Fibroblast of the conjunctiva (primary cell): ENCODE measurements around the gene EBI3.
"Not testable (repeated sequence)": the region's sequence is repeated elsewhere in the genome, so short reads cannot be mapped to it uniquely, and the experiment has no call there.

ENCODE experiments used
- DNase-seq: peaks from one replicate; pipeline ENCODE4 v3.0.0-alpha.2; 2010; ENCODE audit warnings: low read depth

EBI3 gene

GRCh38 chr19:4278010-4278409 lies 48.7 kb downstream of the EBI3 start:
- DNase-seq, result no peak

GRCh38 chr19:4278419-4279266 lies 49.3 kb downstream of the EBI3 start, which contains the start of gene SHD:
SHD (plus strand) TSS chr19:4279266; CDS start chr19:4280064, 798 bp downstream.
- no peak for DNase-seq

- no peak for DNase-seq
Observed at GRCh38 chr19:4279267-4279529, 49.9 kb downstream of the EBI3 start.

GRCh38 chr19:4279530-4280422 lies 50.5 kb downstream of the EBI3 start:
- no peak for DNase-seq

- DNase-seq, result no peak
Observed at GRCh38 chr19:4284176-4284958, 55.0 kb downstream of the EBI3 start.

GRCh38 chr19:4284974-4285373 lies 55.7 kb downstream of the EBI3 start:
- no peak for DNase-seq

GRCh38 chr19:4286141-4286540 lies 56.8 kb downstream of the EBI3 start:
- DNase-seq, result not testable (repeated sequence)
